HG03280 (cell line): ENCODE data around the gene SLC6A9.

Experiments
- ATAC-seq: cut with Tn5 transposase; IDR thresholded peaks from one replicate; pipeline ENCODE4 v1.9.1; 2021; ENCODE audit warnings: mild to moderate bottlenecking, moderate library complexity; ENCODE audit not compliant: unreplicated experiment

The SLC6A9 gene

GRCh38 chr1:44029911-44030604 is 1.2 kb downstream of the SLC6A9 start:
- peak; percentile 81 for ATAC-seq

GRCh38 chr1:44029260-44029910 is 1.9 kb downstream of the SLC6A9 start:
- ATAC-seq: no peak

DNA sequence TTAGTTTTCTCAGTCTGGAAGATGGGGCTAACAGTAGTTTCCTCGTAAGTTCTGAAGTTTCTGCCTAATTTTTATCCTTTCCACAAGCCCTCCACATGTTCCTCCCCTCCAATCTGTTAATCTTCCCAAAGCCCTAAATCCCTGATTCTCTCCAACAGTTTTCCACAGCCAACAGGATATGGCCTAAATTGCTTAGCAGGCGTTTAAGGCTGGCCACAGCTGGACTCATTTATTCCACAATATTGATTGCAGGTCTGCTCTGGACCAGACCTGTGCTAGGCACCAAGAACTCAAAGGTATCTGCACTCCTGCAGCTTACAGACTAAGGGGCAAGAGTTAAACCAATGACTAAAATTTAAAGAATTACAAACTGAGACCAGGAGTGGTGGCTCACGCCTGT is 3.9 kb downstream of the SLC6A9 start:
- no peak for ATAC-seq

DNA sequence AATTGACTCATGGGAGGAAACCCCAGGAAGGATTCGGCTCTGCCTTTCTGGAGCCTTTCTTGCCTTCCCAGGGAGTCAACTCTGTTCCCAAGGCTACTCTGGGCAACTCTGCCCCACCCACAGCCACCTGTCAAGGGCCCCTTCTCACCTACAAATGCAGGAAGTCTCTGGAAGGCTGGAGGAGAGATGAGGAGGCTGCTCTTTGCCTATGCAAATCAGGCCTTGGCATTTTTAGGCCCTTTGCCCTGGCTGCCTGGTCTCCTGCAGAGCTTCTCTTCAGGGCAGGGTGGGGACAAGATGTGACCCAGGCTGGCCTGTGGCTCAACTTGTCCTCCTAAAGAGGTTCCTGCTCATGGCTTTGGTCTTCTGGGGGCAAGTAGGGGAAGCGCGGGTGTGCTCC is 5.4 kb downstream of the SLC6A9 start:
- no peak for ATAC-seq

DNA sequence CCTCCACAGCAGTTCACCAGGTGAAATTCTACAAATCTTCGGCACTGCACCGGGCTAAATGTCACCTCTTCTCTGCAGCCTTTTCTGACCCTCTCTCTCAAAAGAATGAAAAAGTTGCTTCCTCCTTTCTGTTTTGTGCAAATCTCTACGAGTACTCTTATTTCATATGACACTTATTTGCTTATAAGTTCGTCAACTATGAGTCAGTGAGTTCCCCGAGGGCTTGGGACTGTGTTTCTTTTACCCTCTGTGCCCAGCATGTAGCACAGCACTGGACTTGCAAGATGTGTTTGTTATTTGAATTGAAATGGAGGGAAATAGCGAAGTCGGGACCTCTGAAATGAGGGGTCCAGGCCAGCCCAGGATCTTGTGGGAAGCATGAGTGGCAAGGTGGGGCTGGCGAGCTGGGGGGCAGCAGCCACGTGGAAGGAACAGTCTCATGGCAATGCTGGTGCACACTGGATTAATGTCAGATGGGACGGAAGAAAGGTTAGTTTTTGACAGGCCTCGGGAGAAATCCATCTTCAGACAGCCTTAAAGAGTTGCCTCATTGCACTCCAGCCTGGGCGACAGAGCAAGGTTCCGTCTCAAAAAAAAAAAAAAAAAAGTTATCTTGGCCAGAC is 6.2 kb downstream of the SLC6A9 start:
- no peak for ATAC-seq

- no peak for ATAC-seq
These were observed 7.0 kb downstream of the SLC6A9 start for GRCh38 chr1:44024031-44024902.

DNA sequence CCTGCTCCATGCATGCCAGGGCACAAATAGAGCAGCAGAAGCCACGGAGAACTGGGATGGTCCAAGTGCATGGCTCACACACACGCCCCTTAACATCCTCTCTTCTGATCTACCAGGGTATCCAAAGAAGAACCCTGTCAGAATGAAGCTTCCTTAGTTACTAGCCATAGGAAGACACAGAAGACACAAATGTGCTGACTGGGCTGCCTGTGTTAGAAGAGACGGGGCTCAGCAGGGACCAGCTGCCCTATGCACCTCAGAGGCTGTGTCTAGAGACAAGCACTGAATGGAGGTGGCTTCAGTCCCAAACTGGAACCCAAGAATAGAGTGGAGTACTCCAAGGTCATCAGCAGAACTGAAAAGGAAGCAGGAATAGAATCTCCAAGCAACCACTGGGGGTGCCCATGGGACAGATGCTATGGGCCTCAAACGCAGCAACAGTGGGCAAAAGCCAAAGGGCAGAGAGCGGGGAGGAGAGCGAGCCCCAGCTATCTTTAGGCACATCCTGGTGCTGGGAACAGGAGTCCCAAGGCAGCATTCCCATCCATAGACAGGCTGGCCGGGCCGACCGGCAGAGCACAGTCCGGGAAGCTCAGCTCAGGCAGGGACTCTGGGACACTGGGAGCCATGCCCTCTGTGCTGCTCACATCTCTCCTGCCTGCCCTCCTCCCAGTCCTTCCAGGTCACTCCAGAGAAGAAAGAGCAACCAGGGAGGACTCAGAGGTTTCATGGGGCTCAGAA is 9.5 kb downstream of the SLC6A9 start:
- ATAC-seq: no peak

DNA sequence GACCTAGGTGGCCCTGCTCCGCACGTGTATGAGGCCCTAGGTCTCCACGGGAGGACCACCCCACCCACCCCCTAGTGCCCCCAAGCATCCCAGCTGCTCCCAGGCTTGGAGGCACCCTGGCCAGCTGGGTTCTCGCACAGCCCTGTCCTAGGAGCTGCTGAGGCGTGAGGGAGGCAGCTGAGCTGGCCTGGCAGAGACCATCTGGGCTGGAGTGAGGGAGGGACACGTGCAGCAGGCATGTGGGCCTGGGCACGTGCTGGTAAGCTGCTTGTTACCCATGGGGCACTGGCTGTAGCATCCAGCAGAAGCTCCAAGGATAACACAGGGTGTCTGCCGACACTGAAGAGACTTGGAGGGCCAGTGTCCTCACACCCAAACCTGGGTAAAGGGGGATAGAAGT is 10.1 kb downstream of the SLC6A9 start:
- ATAC-seq: no peak

DNA sequence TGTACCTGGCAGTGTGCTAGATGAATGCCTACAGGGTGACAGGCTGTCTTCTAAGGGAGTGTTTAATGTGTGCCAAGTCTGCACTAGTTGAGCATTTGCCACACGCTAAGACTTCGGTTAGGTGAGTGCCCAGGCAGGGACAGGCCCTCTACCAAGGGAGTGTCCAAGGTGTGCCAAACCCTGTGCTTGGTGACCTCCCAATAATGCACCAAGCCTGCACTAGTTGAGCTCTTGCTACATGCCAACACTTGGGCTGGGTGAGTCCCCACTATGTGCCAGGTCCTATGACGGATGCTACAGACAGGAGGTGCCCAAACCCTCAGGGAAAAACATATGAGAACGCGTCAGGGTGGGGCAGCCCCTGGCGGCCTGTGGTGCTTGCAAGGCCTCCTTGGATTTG is 10.8 kb downstream of the SLC6A9 start:
- ATAC-seq: no peak

DNA sequence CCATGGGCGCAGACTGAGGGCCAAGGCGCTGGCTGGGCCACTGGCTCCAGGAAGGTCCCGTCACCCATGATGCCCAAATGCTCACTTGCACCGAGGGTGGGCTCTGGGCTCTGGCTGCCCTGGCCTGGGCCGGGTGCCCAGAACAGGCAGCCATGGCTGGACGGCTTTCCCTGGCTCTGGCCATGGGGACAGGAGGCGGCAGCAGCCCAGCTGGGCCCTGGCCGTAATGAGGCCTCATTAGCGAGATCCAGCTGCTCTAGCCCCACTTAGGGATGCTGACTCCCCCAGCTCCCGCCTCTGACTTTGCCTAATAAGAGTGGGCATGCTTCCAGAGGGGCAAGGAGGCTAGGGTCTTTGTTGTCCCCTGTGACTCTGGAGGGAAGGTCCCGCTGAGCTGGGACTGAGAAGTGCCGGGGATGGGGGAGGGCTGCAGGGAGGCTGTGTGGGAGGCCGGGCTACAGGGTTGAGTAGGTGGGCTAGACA is 11.8 kb downstream of the SLC6A9 start:
- ATAC-seq: no peak

DNA sequence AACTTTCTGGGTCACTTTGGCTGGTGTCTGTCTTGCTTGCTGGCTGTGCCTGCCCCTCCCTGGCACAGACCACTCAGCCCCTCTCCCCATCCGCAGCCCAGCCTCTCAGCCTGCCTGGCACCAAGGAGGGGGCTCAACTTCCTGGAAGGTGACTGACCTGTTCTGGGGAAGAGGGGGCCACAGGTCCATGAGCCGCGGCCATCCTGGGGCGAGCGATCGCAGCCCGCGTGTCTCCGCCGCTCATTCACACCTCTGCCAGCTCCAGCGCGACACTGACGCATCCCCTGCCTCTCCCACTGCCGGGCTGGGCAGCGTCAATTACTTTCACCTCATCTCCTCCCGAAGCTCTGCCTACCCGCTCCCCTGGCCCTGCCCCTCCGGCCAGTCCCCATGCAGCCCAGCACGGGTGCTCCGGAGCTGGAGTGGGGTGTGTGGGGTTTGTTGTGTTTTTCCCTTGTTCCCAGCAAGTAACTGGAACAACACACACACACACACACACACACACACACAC is 14.3 kb downstream of the SLC6A9 start:
- no peak for ATAC-seq

DNA sequence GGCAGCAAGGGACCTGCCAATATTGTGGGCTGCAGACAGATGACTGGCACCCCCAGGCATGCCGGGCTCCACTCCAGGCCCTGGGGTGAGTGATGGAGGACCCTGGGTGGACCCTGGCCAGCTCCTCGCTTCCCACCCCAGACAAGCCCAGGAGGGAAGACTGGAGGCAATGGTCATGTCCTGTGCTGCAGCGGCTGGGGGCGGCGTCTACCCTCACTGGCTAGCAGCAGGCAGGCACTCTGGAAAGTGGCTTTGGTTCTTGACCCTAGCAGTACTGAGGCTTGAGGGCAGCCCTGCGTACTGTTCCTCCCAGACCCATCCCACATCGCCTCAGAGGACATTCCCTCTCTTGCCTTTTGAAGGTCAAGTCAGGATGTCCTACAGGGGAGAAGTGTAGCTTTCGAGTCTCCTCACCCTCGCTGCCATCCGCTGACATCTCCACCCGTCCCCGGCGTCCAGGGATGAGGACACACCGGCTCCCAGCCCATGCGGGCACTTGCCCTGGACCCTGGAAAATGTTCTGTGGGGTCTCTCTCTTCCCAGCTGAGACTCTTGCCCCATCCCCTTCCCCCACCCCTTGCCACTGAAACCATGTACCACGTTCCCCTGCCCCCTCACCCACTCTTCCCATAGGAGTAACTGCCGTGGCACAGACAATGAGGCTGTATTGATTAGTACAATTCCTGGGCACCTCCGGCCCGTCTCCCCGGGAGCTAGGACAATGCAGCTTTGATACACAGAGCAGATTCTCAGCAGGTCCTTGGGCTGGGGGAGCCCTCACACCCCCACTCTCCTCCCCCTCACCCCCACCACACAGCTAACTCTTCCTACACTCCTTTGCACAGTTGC is 15.0 kb downstream of the SLC6A9 start:
- no peak for ATAC-seq

DNA sequence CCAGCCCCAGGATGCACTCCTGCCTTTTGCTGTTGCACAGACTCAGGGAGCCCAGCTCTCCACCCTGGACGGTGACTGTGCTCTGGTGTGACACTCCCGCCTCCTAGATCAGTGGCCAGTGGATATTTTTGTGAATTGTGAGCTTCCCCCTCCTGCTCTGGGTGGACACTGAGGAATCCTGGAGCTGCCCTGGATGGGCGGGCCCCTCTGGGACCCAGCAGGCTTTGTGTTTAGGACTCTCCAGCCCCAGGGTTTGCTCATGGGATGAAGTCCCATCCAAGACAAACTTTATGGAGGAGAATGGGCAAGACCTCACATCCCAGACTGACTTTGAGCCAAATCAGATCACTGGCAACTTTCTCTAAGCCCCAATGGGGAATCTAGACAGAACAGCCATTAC is 16.1 kb downstream of the SLC6A9 start:
- no peak for ATAC-seq

GRCh38 chr1:44014365-44015104 is 16.7 kb downstream of the SLC6A9 start:
- no peak for ATAC-seq

DNA sequence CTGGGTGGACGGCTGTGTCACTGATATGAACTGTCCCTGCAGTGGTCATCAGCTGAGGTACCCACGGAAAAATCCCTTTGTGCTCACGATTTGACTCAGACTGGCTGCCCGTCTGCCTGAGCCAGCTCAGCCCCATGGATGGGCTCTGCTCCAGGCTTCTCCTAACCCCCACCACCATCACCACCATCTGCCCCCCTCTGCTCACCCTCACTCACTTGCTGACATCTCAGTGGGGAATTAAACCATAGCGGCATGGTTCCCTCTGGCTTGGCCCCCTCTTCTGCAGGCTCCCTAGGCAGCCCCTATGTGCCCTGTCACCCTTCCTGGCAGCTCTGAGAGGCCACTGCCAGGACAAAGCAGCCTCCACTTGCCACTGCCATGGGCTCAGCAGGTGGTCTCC is 17.3 kb downstream of the SLC6A9 start:
- ATAC-seq: no peak

- no peak for ATAC-seq
These were observed 18.2 kb downstream of the SLC6A9 start for GRCh38 chr1:44012941-44013609.

DNA sequence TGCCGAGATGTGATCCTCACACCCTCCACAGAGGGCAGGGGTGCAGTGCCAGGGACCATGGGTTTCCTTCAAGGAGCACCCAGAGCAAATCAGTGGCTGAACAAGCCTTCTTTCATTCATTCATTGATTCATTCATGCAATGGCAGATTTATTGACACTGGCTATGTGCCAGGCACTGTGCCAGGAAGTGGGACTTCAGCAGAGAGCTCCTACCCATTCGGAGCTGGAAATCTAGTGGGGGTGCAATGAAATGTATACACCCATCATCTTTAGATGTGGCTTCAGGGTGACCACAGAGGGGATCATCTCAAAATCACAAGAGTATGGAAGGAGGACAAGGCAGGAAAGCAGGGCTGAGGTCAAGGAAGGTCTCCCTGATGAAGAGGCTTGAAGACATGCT is 18.9 kb downstream of the SLC6A9 start:
- ATAC-seq: no peak

DNA sequence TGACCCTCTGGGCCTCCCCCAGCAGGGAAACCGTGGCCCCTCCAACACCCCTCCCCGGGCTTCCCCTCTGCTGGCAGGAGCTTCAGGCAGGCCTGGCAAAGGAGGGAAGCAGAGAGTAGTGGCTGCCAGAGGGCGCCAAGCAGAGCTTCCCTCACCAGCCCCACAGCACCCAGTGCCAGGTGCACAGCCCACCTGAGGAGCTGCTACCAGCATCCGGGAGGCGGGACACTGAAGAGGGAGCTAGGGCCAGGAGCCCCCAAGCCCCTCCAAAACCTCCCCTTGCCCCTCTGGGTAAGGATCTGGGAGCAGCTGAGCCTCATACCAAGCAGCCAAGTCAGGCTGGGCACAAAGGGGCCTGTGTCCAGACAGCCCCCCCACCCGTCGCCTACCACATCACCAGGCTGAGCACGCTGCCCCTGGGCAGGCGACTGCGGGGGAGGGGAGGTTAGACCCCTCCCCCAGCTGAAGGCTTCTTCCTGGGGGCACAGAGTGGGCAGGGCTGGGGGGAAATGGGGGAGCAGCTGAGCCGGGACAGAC is 20.3 kb downstream of the SLC6A9 start:
- ATAC-seq: no peak
